Testis (tissue), 3 donors: ENCODE measurements around the gene CSTB. TPM values are rescaled to one million over a fixed set of nuclear protein-coding genes. Genes with fewer than 3 reads are reported as not detected.
A peak's percentile ranks its signal among the peaks of the same experiment; 100 is the strongest.

ENCODE experiments used
- DNase-seq: peaks from one replicate; pipeline ENCODE4 v3.0.0-alpha.2; 2019
- H3K27ac ChIP-seq, 2 donors: fragments of 200-600 bp; sonication (generic); one replicate each; pipeline ENCODE4 v1.5.1; 2019
- H3K27me3 ChIP-seq: fragments of 200-600 bp; sonication (generic); one replicate; pipeline ENCODE4 v1.5.1; 2019
- H3K36me3 ChIP-seq: fragments of 200-600 bp; sonication (generic); one replicate; pipeline ENCODE4 v1.5.1; 2017; ENCODE audit warnings: low read depth; ENCODE audit errors: missing control alignments
- H3K4me1 ChIP-seq: fragments of 200-600 bp; sonication (generic); one replicate; pipeline ENCODE4 v1.5.1; 2019
- H3K4me3 ChIP-seq, 2 donors: fragments of 200-600 bp; sonication (generic); one replicate each; pipeline ENCODE4 v1.5.1; 2017 to 2019
- H3K9me3 ChIP-seq: fragments of 200-600 bp; sonication (generic); one replicate; pipeline ENCODE4 v1.5.1; 2017
- CTCF ChIP-seq, 3 experiments: fragments of 450-650 bp in 2 of 3; fragments of 200-600 bp in 1 of 3; sonication (generic) in 1 of 3; IDR thresholded peaks; one replicate each; pipeline ENCODE4 v1.5.1; 2016 to 2019; ENCODE audit warnings: antibody characterized with exemption in 3 of 3, mild to moderate bottlenecking in 2 of 3, moderate library complexity in 1 of 3
- POLR2A ChIP-seq: fragments of 450-650 bp; IDR thresholded peaks from one replicate; pipeline ENCODE4 v1.6.1; 2017; ENCODE audit warnings: antibody characterized with exemption, mild to moderate bottlenecking, moderate library complexity
- WGBS, 2 donors: methylation state at CpG; one replicate each; pipeline ENCODE4 v1.1.5; 2018; 5-methylcytosine and 5-hydroxymethylcytosine counted together
- intact Hi-C: fragments of 100-400 bp; cut with DNase I; formaldehyde crosslinking; loops from one replicate; pipeline ENCODE4 v1.15.1; 2023; ENCODE audit warnings: low total_unique reads
- polyA plus RNA-seq: library from polyadenylated mRNA; stranded (reverse); fragments of 350-450 nt; fragmentation: Illumina TruSeq; extraction: RNeasy Lipid Tissue Mini Kit (QIAGEN cat#74804); gene quantifications from one replicate; pipeline ENCODE4 v1.2.3, GENCODE V29; 2014; ENCODE audit warnings: low read depth, low replicate concordance; ENCODE audit not compliant: insufficient read depth
- total RNA-seq, 2 donors: library from RNA; depleted of rRNA; stranded (reverse); fragments of >200 nt; gene quantifications; one replicate each; pipeline ENCODE4 v1.2.3, GENCODE V29; 2016

Gene CSTB
- total and polyA plus RNA-seq, 3 donors from 2014 or later: 23.9 to 49.5 (median 31.0) TPM

GRCh38 chr21:43743947-43744346, 32.2 kb downstream of the CSTB start:
- Histone ChIP-seq H3K9me3 (no peaks in the 10 kb centered on the region), H3K36me3 (no peaks in the 10 kb centered on the region), H3K27me3 (no peaks in the 10 kb centered on the region), H3K4me1 (peaks cover 18% of the 10 kb centered on the region), H3K4me3 (no peak overlapping the region), H3K27ac (no peak overlapping the region)
- WGBS, 2 donors: 92 to 100% methylated on average over 3 to 8 of the region's 8 CpGs
- TF ChIP-seq CTCF (IDR thresholded peaks at IDR 0.05): no peak
- no peak for TF ChIP-seq POLR2A
- intact Hi-C loops: no loop called here
- DNase-seq: no peak

- Histone ChIP-seq H3K27ac (peak overlapping the region; percentile 57 to 80), H3K27me3 (no peaks in the 10 kb centered on the region), H3K9me3 (no peaks in the 10 kb centered on the region), H3K4me3 (peak overlapping the region; percentile 12 to 24), H3K36me3 (no peaks in the 10 kb centered on the region), H3K4me1 (peaks cover 40% of the 10 kb centered on the region)
- DNase-seq: no peak
- 46 to 50% methylated on average over 7 to 17 of the region's 28 CpGs for WGBS, 2 donors
- TF ChIP-seq POLR2A: no peak
- TF ChIP-seq CTCF (IDR thresholded peaks at IDR 0.05): no peak
- intact Hi-C loops: no loop called here
Observed at GRCh38 chr21:43741423-43742096, 34.5 kb downstream of the CSTB start.

GRCh38 chr21:43740497-43741156, 35.5 kb downstream of the CSTB start:
- Histone ChIP-seq H3K4me3 (no peak overlapping the region), H3K9me3 (no peaks in the 10 kb centered on the region), H3K27me3 (no peaks in the 10 kb centered on the region), H3K4me1 (peaks cover 48% of the 10 kb centered on the region), H3K36me3 (no peaks in the 10 kb centered on the region), H3K27ac (peak overlapping the region; percentile 82 to 87)
- intact Hi-C loops: no loop called here
- DNase-seq: peak; percentile 90
- TF ChIP-seq POLR2A: no peak
- TF ChIP-seq CTCF (IDR thresholded peaks at IDR 0.05): no peak
- WGBS, 2 donors: 16 to 23% methylated on average over 13 to 24 of the region's 25 CpGs

- Histone ChIP-seq H3K36me3 (no peaks in the 10 kb centered on the region), H3K27me3 (no peaks in the 10 kb centered on the region), H3K27ac (peak overlapping the region; percentile 82 to 87), H3K9me3 (no peaks in the 10 kb centered on the region), H3K4me3 (no peak overlapping the region), H3K4me1 (peaks cover 56% of the 10 kb centered on the region)
- 88 to 94% methylated on average over 2 to 24 of the region's 25 CpGs for WGBS, 2 donors
- TF ChIP-seq POLR2A (no peak), CTCF (IDR thresholded peaks at IDR 0.05) (no peak)
- intact Hi-C loops: no loop called here
- no peak for DNase-seq
Observed at GRCh38 chr21:43739621-43740435, 36.3 kb downstream of the CSTB start.
